HL-60 (cell line): ENCODE results near the gene TANC1.

Experiments
- DNase-seq, 2 experiments: peaks; one replicate each; pipeline ENCODE4 v3.0.0-alpha.2; 2010 to 2020; ENCODE audit warnings: low read depth in 1 of 2, low spot score in 1 of 2
- H3K27ac ChIP-seq: fragments of 250-450 bp; sonication (Bioruptor Pico); replicated peaks from 2 replicates; pipeline ENCODE4 v1.5.1; 2020; ENCODE audit warnings: mild to moderate bottlenecking, moderate library complexity
- H3K27me3 ChIP-seq: fragments of 250-450 bp; sonication (Bioruptor Pico); 2 replicates; pipeline ENCODE4 v1.5.1; 2021; ENCODE audit warnings: mild to moderate bottlenecking, moderate library complexity; ENCODE audit not compliant: insufficient read depth, poor library complexity, severe bottlenecking
- H3K4me3 ChIP-seq: replicated peaks from 2 replicates; pipeline ENCODE4 v1.5.1; 2011; ENCODE audit warnings: mild to moderate bottlenecking, control low read depth, low read length; ENCODE audit not compliant: insufficient read depth
- CTCF ChIP-seq: IDR thresholded peaks from one replicate; pipeline ENCODE4 v1.5.1; 2011; ENCODE audit warnings: low read length, control low read depth, inconsistent platforms; ENCODE audit not compliant: insufficient read depth
- GABPA ChIP-seq: IDR thresholded peaks from 2 replicates; pipeline ENCODE4 v1.6.1; 2012; ENCODE audit warnings: low read depth
- POLR2AphosphoS5 ChIP-seq: IDR thresholded peaks from 2 replicates; pipeline ENCODE4 v1.6.1; 2012; ENCODE audit warnings: low read depth
- REST ChIP-seq: IDR thresholded peaks from 2 replicates; pipeline ENCODE4 v1.6.1; 2012; ENCODE audit warnings: low read depth; ENCODE audit not compliant: insufficient replicate concordance
- SPI1 ChIP-seq: IDR thresholded peaks from 2 replicates; pipeline ENCODE4 v1.6.1; 2012; ENCODE audit warnings: low read depth, mild to moderate bottlenecking, borderline replicate concordance

Gene TANC1

GRCh38 chr2:159243529-159243928 lies 275.1 kb downstream of the TANC1 start:
- no peak overlapping the region for H3K27ac ChIP-seq
- no peak for DNase-seq
- no peak for TF ChIP-seq POLR2AphosphoS5
- no peak for TF ChIP-seq CTCF
- no peak for TF ChIP-seq GABPA
- no peak for TF ChIP-seq SPI1
- TF ChIP-seq REST = no peak
- no peaks in the 10 kb centered on the region for H3K27me3 ChIP-seq
- no peak overlapping the region for H3K4me3 ChIP-seq

- Histone ChIP-seq H3K27me3 (no peaks in the 10 kb centered on the region), H3K27ac (no peak overlapping the region), H3K4me3 (no peak overlapping the region)
- TF ChIP-seq REST = no peak
- no peak for TF ChIP-seq CTCF
- TF ChIP-seq SPI1 = no peak
- no peak for TF ChIP-seq POLR2AphosphoS5
- TF ChIP-seq GABPA = no peak
- DNase-seq = no peak
Measured at GRCh38 chr2:159246325-159246988, 278.0 kb downstream of the TANC1 start.

GRCh38 chr2:159249990-159250715 lies 281.7 kb downstream of the TANC1 start:
- no peaks in the 10 kb centered on the region for H3K27me3 ChIP-seq
- H3K4me3 ChIP-seq = no peak overlapping the region
- H3K27ac ChIP-seq = peak overlapping the region; percentile 77
- peak; percentile 88 to 90 for DNase-seq
- TF ChIP-seq GABPA (0 out of 2 replicates have a peak, but pooled peaks have one; percentile 14), POLR2AphosphoS5 (peak; percentile 32; the same call in 1 of the 2 replicates), SPI1 (peak; percentile 68; the same call in 1 of the 2 replicates), REST (no peak), CTCF (no peak)
